ENCODE results near the gene ADCY9.

Gene ADCY9

GRCh38 chr16:4124535-4125294 is 8.5 kb upstream of the ADCY9 start:
- in situ Hi-C loops (cut with HindIII; ENCODE audit: low sequenced_read_pairs) = no loop called here

- in situ Hi-C loops (cut with HindIII; ENCODE audit: low sequenced_read_pairs) = no loop called here
Measured at GRCh38 chr16:4123616-4124300, 7.5 kb upstream of the ADCY9 start.

- in situ Hi-C loops (cut with HindIII; ENCODE audit: low sequenced_read_pairs) = no loop called here
Measured at GRCh38 chr16:4120176-4120575, 3.9 kb upstream of the ADCY9 start.

- in situ Hi-C loops (cut with HindIII; ENCODE audit: low sequenced_read_pairs) = no loop called here
Measured at GRCh38 chr16:4117250-4117578, 972 bp upstream of the ADCY9 start.

- in situ Hi-C loops (cut with HindIII; ENCODE audit: low sequenced_read_pairs) = no loop called here
Measured at GRCh38 chr16:4115949-4116318, 308 bp downstream of the ADCY9 start.

GRCh38 chr16:4115209-4115948 is 863 bp downstream of the ADCY9 start:
- in situ Hi-C loops (cut with HindIII; ENCODE audit: low sequenced_read_pairs) = no loop called here

GRCh38 chr16:4114257-4115208 is 1.7 kb downstream of the ADCY9 start:
- in situ Hi-C loops (cut with HindIII; ENCODE audit: low sequenced_read_pairs) = loop anchor here (5.0 kb wide), 1 partner anchor 53 kb away; no protein-coding TSS in a partner anchor

GRCh38 chr16:4113358-4114256 is 2.6 kb downstream of the ADCY9 start:
- in situ Hi-C loops (cut with HindIII; ENCODE audit: low sequenced_read_pairs) = loop anchor here (5.0 kb wide), 1 partner anchor 54 kb away; no protein-coding TSS in a partner anchor

GRCh38 chr16:4111748-4112696 is 4.2 kb downstream of the ADCY9 start:
- in situ Hi-C loops (cut with HindIII; ENCODE audit: low sequenced_read_pairs) = loop anchor here (5.0 kb wide), 1 partner anchor 55 kb away; no protein-coding TSS in a partner anchor

GRCh38 chr16:4110680-4111079 is 5.6 kb downstream of the ADCY9 start:
- in situ Hi-C loops (cut with HindIII; ENCODE audit: low sequenced_read_pairs) = loop anchor here (5.0 kb wide), 1 partner anchor 57 kb away; no protein-coding TSS in a partner anchor

GRCh38 chr16:4110065-4110464 is 6.2 kb downstream of the ADCY9 start:
- in situ Hi-C loops (cut with HindIII; ENCODE audit: low sequenced_read_pairs) = loop anchor here (5.0 kb wide), 1 partner anchor 57 kb away; no protein-coding TSS in a partner anchor

- in situ Hi-C loops (cut with HindIII; ENCODE audit: low sequenced_read_pairs) = no loop called here
Measured at GRCh38 chr16:4109250-4109736, 6.9 kb downstream of the ADCY9 start.

- in situ Hi-C loops (cut with HindIII; ENCODE audit: low sequenced_read_pairs) = no loop called here
Measured at GRCh38 chr16:4106516-4106915, 9.7 kb downstream of the ADCY9 start.

- in situ Hi-C loops (cut with HindIII; ENCODE audit: low sequenced_read_pairs) = no loop called here
Measured at GRCh38 chr16:4105848-4106247, 10.4 kb downstream of the ADCY9 start.

- in situ Hi-C loops (cut with HindIII; ENCODE audit: low sequenced_read_pairs) = no loop called here
Measured at GRCh38 chr16:4103745-4104144, 12.5 kb downstream of the ADCY9 start.

GRCh38 chr16:4101421-4102219 is 14.6 kb downstream of the ADCY9 start:
- in situ Hi-C loops (cut with HindIII; ENCODE audit: low sequenced_read_pairs) = no loop called here

- in situ Hi-C loops (cut with HindIII; ENCODE audit: low sequenced_read_pairs) = no loop called here
Measured at GRCh38 chr16:4098501-4098900, 17.7 kb downstream of the ADCY9 start.
